Gastrocnemius medialis (tissue), 4 donors: ENCODE measurements around the gene SSPN.

ENCODE experiments used
- CTCF ChIP-seq, 5 experiments: fragments of 450-650 bp in 3 of 5; fragments of 200-600 bp in 2 of 5; sonication (generic) in 2 of 5; IDR thresholded peaks in 4 of 5; conservative IDR thresholded peaks in 1 of 5; 1 replicate in 4 of 5; 2 replicates in 1 of 5; pipeline ENCODE4 v1.5.1; 2016 to 2019; ENCODE audit warnings: antibody characterized with exemption in 5 of 5, mild to moderate bottlenecking in 3 of 5, moderate library complexity in 3 of 5
- POLR2A ChIP-seq, 2 donors: fragments of 450-650 bp; IDR thresholded peaks; one replicate each; pipeline ENCODE4 v1.6.1; 2017; ENCODE audit warnings: antibody characterized with exemption in 2 of 2, mild to moderate bottlenecking in 2 of 2, moderate library complexity in 2 of 2

- no peak for TF ChIP-seq POLR2A (IDR thresholded peaks at IDR 0.05)
- TF ChIP-seq CTCF (IDR thresholded peaks at IDR 0.05 in 4 of 5, conservative IDR thresholded peaks at IDR 0.05 in 1 of 5) = no peak
Measured at GRCh38 chr12:26152507-26153102, 42.8 kb upstream of the SSPN start.
